AG04449 (cell line): ENCODE data around the gene COQ10A.

Source experiments
- CTCF ChIA-PET: fragments of 350-600 bp; formaldehyde crosslinking; extraction: SDS; loops from one replicate; lab custom pipeline; 2021; ENCODE audit warnings: antibody characterized with exemption; lab: Yijun Ruan, JAX
- POLR2A ChIA-PET: fragments of 400-600, 350-600 bp; formaldehyde crosslinking; extraction: SDS; loops from one replicate; lab custom pipeline; 2020; ENCODE audit warnings: antibody characterized with exemption, inconsistent platforms; lab: Yijun Ruan, JAX
- DNase-seq: peaks from one replicate; pipeline ENCODE4 v3.0.0-alpha.2; 2010; ENCODE audit warnings: low read depth, low spot score
- H3K4me3 ChIP-seq: 2 replicates; pipeline ENCODE4 v1.5.1; 2011; ENCODE audit warnings: low read depth, mild to moderate bottlenecking, control low read depth, low read length
- TF ChIP-seq, protein P1 (sequence below): IDR thresholded peaks from one replicate; pipeline ENCODE4 v1.5.1; 2011; ENCODE audit warnings: mild to moderate bottlenecking, moderate library complexity, low read length, control low read depth, inconsistent platforms; ENCODE audit not compliant: insufficient read depth; ENCODE audit errors: missing control alignments

The COQ10A gene

DNA sequence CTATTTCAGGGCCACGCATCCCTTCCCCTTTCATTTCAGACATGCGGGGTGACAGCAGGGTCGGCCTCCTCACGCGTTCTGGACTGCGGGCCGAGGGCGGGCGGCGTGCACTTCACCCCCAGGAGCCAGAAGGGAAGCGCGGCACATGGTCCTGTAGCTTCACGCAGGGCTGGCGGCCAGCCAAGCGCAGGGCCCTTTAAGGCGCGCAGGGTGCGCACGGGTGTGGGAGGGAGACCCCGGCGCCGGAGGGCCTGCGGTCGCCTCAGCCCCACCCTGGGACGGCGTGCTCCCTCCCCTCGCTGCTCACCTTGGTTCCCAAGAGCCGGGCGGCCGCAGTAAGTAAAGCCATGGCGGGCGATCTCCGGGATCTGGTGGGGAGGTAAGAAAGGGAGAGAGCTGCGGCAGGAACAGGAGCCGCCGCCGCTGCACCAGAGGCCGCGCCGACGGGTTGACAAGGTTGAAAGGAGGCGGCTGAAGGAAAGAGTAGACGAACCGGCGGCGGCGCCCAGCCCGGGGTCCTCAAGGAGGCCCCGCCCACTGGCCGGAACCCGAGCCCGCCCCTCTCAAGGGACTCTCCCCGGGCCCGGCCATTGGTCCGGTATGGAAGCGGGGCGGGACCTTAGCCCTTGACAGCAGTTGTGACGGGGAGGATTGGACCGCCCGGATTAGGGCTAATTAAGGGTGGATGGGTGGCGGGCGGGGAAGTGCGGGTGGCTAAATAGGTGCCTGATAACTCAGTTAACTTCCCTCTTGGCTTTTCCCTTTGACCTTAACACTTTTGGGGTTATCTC lies 33.3 kb downstream of the COQ10A start, which contains the start of gene CS:
TSS of gene CS (minus strand) at position 478 of the 791 bp plus-strand sequence. CDS start at position 349, 129 bp downstream.
- POLR2A ChIA-PET = interaction anchor here (0.6 to 1.6 kb wide), 5 partner anchors 13 to 164 kb away, joined by 3 to 6 read pairs (median 4); partner anchors contain the start of genes CNPY2 and RNF41
- TF ChIP-seq, protein P1, sequence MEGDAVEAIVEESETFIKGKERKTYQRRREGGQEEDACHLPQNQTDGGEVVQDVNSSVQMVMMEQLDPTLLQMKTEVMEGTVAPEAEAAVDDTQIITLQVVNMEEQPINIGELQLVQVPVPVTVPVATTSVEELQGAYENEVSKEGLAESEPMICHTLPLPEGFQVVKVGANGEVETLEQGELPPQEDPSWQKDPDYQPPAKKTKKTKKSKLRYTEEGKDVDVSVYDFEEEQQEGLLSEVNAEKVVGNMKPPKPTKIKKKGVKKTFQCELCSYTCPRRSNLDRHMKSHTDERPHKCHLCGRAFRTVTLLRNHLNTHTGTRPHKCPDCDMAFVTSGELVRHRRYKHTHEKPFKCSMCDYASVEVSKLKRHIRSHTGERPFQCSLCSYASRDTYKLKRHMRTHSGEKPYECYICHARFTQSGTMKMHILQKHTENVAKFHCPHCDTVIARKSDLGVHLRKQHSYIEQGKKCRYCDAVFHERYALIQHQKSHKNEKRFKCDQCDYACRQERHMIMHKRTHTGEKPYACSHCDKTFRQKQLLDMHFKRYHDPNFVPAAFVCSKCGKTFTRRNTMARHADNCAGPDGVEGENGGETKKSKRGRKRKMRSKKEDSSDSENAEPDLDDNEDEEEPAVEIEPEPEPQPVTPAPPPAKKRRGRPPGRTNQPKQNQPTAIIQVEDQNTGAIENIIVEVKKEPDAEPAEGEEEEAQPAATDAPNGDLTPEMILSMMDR = no peak
- CTCF ChIA-PET = interaction anchor here (0.8 to 3.6 kb wide), 8 partner anchors 22 to 182 kb away, joined by 3 to 21 read pairs (median 4); partner anchors contain the start of genes SMARCC2 and ZC3H10
- H3K4me3 ChIP-seq = peak within 1 kb of the TSS; percentile 93
- peak; percentile 67 for DNase-seq

DNA sequence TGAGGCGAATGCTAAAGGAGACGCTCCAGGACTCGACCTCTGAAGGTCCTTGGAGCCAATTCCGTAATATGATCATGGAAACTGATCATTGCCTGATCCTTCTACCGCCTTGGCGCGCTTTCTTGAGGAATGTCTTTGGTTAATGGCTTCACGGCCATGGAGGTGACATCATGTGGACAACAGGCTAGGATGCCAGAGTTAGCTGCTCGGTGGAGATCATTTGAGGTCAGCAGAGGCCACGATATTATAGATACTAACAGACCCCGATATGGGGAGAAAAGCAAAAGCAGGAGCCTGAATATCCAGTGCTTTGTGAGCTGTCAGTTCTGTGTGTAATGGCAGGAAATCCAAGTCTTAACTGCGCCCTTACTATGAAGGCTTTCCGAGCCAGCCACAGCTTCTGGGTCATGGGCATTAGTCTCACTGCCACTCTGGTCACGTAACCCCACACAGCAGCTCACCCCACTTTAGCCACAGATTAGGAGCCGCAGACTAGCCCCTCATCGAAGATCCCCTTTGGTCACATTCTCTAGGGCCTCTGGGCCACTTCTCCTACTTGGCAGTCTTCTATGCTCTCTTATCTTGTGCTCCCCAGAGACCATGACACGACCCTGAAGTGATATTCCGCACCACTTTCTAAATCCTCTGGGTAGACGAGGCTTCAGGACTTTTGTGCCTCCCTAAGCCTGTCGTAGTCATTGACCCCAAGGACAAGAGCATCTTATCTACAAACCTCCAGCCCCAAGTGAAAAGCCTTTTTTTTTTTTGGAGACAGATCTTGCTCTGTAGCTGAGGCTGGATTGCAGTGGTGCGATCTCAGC lies 34.1 kb downstream of the COQ10A start:
- DNase-seq = no peak
- ChIA-PET POLR2A (interaction anchor here (0.6 to 1.6 kb wide), 2 partner anchors 15 to 86 kb away, joined by 3 to 6 read pairs; partner anchors contain the start of gene CNPY2), CTCF (interaction anchor here (0.6 to 1.3 kb wide), 6 partner anchors 20 to 183 kb away, joined by 3 to 4 read pairs (median 3); partner anchors contain the start of gene ZC3H10)

DNA sequence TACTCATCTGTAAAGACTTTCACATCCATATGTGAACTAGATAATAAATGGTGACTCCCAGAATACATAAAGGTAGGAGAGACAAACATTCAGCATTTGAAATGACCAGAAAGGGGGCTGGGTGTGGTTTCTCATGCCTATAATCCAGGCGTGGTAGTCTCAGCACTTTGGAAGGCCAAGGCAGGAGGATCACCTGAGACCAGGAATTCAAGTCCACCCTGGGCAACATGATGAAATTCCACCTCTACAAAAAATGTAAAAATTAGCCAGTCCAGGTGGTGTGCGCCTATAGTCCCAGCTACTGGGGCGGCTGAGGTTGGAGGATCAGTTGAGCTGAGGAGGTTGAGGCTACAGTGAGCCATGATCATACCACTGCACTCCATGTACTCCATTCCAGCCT lies 37.5 kb downstream of the COQ10A start:
- CTCF ChIA-PET = interaction anchor here (1.0 to 1.5 kb wide), 2 partner anchors 10 to 12 kb away, joined by 3 to 5 read pairs; no protein-coding TSS in a partner anchor
- no peak for DNase-seq
- POLR2A ChIA-PET = no interaction called here
- H3K4me3 ChIP-seq = no peak overlapping the region
- TF ChIP-seq, protein P1 = no peak

More for the DNA sequence above, 34.1 kb downstream of the COQ10A start:
- peak overlapping the region; percentile 93 for H3K4me3 ChIP-seq
- TF ChIP-seq, protein P1 = no peak

DNA sequence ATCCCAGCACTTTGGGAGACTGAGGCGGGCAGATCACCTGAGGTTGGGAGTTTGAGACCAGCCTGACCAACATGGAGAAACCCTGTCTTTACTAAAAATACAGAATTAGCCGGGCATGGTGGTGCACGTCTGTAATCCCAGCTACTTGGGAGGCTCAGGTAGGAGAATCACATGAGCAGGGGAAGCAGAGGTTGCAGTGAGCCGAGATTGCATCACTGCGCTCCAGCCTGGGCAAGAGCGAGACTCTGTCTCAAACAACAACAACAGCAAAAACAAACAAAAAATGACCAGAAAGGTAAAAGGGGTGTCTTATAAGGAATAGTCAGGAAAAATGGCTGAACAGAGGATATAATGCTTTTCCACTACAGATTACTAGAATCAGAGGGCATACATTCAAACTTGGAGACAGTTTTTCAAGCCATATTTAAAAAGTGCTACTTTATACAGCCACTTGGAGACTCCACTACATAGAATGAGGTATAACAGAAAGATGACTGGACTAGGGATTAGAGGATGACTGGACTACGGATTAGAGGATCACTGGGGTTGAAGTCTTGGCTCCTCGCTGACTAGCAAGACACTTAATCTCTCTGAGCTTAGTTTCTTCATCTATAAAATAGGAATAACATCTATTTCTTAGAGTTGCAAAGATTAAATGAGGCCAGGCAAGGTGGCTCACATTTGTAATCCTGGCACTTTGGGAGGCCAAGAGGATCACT lies 38.3 kb downstream of the COQ10A start:
- no peak for DNase-seq
- ChIA-PET CTCF (interaction anchor here (0.7 to 1.5 kb wide), 5 partner anchors 9 to 159 kb away, joined by 3 to 5 read pairs (median 3); partner anchors contain the start of gene CNPY2), POLR2A (no interaction called here)
- TF ChIP-seq, protein P1 = no peak
- no peak overlapping the region for H3K4me3 ChIP-seq

DNA sequence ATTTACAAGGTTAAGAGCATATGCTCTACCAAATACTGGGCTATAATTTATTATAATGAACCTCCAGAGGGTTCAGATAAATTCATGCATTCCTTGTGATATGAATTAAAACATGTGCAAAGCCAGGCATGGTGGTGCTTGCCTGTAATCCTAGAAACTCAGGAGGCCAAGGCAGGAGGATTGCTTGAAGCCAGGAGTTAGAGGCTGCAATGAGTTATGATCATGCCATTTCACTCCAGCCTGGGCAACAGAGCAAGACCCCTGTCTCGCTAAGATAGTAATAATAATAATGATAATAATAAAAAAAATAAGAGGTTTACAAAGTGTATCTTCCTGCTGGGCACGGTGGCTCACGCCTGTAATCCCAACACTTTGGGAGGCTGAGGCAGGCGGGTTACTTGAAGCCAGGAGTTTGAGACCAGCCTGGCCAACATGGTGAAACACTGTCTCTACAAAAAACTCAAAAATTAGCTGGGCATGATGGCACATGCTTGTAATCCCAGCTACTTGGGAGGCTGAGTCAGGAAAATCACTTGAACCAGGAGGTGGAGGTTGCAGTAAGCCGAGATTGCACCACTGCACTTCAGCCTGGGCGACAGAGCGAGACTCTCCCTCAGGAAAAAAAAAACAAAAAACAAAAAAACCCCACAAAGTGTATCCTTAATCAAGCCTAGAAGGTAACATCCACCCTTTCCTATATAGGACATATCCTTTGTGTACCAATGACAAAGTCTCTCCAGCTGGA lies 40.7 kb downstream of the COQ10A start:
- no peak for DNase-seq
- TF ChIP-seq, protein P1 = no peak
- POLR2A ChIA-PET = no interaction called here
- no peak overlapping the region for H3K4me3 ChIP-seq
- CTCF ChIA-PET = interaction anchor here (1.0 to 1.9 kb wide), 5 partner anchors 18 to 157 kb away, joined by 3 to 10 read pairs (median 6); partner anchors contain the start of genes COQ10A and SMARCC2
